Middle frontal gyrus (tissue), 1 donor: ENCODE measurements around the gene GALNT1.

ENCODE experiments used
- DNase-seq: peaks from one replicate; pipeline ENCODE4 v3.0.0-alpha.2; 2015; ENCODE audit warnings: low spot score; ENCODE audit errors: extremely low spot score

Gene GALNT1

GRCh38 chr18:35715139-35715538, 133.6 kb downstream of the GALNT1 start:
- DNase-seq = no peak

- DNase-seq = no peak
These were observed 134.8 kb downstream of the GALNT1 start for GRCh38 chr18:35716169-35716831.

GRCh38 chr18:35717182-35717581, 135.6 kb downstream of the GALNT1 start:
- no peak for DNase-seq

- DNase-seq = no peak
These were observed 140.0 kb downstream of the GALNT1 start for GRCh38 chr18:35721431-35722081.

- DNase-seq = no peak
These were observed 147.1 kb downstream of the GALNT1 start for GRCh38 chr18:35728676-35729075.

- DNase-seq = no peak
These were observed 148.6 kb downstream of the GALNT1 start for GRCh38 chr18:35729991-35730668.

GRCh38 chr18:35730691-35731370, 149.3 kb downstream of the GALNT1 start:
- no peak for DNase-seq

- DNase-seq = no peak
These were observed 150.2 kb downstream of the GALNT1 start for GRCh38 chr18:35731701-35732100.

GRCh38 chr18:35732162-35732561, 150.6 kb downstream of the GALNT1 start:
- DNase-seq = no peak

- no peak for DNase-seq
These were observed 151.1 kb downstream of the GALNT1 start for GRCh38 chr18:35732636-35733035.

GRCh38 chr18:35733408-35733807, 151.9 kb downstream of the GALNT1 start:
- DNase-seq = no peak

- no peak for DNase-seq
These were observed 155.2 kb downstream of the GALNT1 start for GRCh38 chr18:35736696-35737095.

- no peak for DNase-seq
These were observed 158.2 kb downstream of the GALNT1 start for GRCh38 chr18:35739778-35740177.

- DNase-seq = no peak
These were observed 159.1 kb downstream of the GALNT1 start for GRCh38 chr18:35740656-35741055.

- no peak for DNase-seq
These were observed 162.4 kb downstream of the GALNT1 start for GRCh38 chr18:35743916-35744315.

GRCh38 chr18:35745814-35746213, 164.3 kb downstream of the GALNT1 start:
- no peak for DNase-seq

- no peak for DNase-seq
These were observed 165.3 kb downstream of the GALNT1 start for GRCh38 chr18:35746826-35747339.

GRCh38 chr18:35747894-35748472, 166.4 kb downstream of the GALNT1 start:
- no peak for DNase-seq

- DNase-seq = no peak
These were observed 168.2 kb downstream of the GALNT1 start for GRCh38 chr18:35749701-35750100.

GRCh38 chr18:35750929-35751328, 169.4 kb downstream of the GALNT1 start:
- DNase-seq = no peak

GRCh38 chr18:35753306-35753910, 171.9 kb downstream of the GALNT1 start:
- no peak for DNase-seq
